ENCODE data around the gene COLEC12.

Gene COLEC12

DNA sequence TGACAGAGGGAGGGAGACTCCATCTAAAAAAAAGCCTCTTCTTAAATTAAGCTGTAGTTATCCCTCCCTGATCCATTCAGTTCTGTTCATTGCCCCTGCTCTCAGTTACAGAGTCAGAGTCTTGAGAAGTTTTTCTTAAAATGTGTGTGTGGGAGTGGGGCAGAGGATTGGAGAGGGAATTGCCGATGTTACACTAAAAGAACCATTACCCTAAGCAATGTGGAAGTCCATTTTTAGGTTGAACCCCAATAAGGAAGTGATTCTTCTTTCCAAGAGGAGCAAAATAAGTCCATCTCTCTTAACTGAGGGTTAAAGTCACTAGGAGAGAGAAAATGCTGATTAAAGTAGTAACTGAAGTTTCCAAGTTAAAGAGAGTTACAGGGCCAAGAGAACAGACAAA is 211.5 kb downstream of the COLEC12 start:
- no peak for DNase-seq (ENCODE audit: low read depth in 2 of 2)

DNA sequence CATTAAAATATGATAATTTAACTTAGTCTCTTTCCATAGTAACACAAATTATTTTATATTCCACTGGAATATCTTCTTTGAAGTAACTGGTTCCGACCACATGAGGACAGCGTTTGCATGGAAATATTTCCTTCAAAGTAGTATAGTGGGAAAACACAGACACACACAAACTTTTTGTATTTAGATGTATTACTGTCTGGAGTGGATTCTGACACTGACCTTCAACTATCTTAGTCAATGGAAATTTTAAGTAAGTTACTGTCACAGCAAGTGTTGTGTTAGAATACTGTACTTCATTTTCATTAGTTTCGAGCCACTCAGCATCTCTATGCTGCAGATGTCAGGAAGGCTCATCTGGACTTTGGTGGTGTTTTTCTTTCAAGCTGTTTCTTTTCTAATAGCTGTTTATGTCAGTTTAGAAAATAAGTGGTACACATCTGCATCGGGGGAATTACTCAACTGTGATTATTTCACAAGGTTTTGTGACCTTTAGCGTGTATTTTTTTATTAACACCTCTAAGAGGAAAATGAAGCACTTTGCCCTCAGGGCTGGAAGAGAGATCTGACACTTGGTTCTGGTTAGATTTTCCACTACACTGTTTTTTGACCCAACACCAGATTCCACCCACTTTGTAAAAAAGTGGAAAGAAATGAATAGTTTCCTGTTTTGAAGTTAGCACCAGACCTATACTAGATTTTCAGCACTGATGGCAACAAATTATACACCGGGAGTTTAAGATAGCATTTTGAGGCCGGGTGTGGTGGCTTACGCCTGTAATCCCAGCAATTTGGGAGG is 213.8 kb downstream of the COLEC12 start:
- no peak for DNase-seq (ENCODE audit: low read depth in 2 of 2)

DNA sequence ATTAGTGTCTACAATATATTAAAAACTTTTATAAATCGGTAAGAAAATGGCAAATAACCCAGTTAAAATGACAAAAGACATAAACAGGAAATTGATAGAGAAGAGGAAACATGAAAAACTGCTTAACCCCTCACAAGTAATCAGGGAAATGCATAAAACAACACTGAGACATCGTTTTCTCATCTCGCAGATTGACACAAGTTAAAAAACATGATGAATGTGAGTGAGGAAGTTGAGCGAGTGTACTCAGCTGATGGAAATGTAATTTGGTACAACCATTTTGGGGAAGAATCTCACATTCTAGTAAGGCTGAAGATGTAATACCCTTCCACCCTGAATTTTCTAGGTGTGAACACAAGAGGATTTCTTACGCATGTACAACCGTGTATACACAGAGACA is 214.7 kb downstream of the COLEC12 start:
- DNase-seq (ENCODE audit: low read depth in 2 of 2): no peak

DNA sequence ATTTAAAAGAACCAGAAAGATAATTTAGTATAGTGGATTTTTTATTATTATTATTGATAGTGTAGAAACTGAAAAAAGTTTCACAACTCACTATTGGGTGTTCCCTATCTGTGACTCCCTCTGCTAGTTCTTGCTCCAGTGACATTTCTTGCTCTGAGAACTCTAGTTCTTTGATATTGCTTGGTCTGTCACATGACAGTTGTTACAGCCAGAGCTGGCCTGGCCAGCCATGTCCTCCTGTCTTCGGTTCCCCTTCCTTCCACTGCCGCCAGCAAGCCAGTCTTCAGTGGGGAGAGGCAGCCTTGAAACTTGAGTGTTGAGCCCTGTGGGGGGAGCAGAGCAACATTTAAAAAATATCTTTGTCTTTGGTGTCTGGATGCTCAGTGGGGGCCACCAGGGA is 225.0 kb downstream of the COLEC12 start:
- no peak for DNase-seq (ENCODE audit: low read depth in 2 of 2)

DNA sequence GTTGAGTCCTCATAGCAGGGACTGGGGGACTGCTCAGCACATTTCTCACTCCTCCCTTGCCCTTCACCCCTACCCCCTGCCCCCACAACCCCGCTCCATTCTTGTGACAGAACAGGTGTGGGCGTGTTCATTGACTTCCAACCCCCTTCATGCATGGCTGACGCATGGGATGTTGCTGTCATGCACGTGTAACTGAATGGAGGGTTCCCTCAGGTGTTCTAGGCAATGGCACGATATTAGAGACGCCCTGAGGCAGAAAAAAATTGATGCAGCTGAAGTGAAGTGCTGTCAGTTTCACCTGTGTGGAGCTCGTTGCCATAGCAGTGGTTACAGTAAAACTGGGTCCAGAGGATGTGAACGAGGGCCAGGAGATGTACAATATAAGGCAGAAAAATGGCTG is 226.2 kb downstream of the COLEC12 start:
- DNase-seq (ENCODE audit: low read depth in 2 of 2): no peak

DNA sequence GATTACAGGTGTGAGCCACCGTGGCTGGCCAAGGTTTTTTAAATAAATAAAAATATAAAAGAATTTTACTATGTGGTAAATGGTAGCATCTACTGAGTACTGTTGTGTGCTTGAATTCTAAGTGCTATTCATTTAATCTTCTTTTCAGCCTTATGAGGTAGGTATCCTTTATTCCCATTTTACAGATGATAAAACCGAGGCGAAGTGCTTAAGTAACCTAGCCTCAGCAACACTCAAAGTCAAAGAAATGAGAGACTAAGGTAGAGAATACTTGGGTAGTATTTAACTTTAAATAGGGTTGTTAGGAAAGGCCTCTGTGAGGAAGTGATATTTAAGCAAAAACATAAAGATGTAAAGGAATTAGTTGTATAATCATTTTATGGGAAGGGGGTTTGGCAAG is 227.0 kb downstream of the COLEC12 start:
- no peak for DNase-seq (ENCODE audit: low read depth in 2 of 2)

DNA sequence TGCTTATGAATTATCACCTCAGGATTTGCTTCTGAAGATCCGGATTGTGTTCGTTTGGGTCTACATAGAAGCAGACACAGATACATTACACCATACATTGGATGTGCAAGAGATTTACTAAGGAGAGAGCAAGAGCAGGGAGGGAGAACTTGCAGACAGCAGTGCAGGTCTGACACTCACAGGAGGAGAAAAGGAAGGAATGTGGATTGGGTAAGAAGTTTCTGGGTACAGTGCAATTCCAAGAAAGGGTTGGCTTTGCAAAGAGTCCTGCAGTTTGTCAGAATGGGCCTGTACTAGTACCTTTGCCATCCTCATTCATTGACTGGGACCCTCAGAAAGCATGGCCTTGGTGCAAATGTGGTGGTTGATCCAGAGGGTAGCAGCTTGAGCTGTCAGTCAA is 227.9 kb downstream of the COLEC12 start:
- no peak for DNase-seq (ENCODE audit: low read depth in 2 of 2)

DNA sequence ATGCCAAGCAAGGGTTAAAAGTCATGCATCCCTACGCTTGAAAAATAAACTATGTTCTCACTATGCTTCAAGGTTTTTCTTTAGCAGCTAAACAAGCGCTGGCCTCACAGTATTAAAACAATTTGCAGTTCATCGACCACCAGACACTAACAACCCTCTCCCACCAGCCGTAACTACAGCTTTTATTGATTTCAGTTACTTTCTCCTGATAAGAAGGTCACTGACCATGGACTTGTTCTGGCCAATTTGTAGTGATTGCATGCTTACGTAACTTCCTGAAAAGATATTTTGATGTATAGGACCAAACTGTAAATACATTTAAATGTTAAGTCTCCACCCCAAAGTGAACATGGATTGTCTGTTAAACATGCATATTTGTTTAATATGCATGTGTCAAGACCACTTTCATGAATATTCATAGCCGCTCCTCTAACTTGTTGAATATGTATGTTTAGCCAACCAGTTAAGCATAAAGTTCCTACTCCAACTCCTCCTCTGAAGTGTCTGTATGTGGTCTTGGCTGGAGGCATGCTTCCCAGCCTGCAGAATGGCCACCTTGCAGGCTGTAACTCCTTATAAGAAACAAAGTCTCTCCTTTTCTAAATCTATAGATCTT is 230.9 kb downstream of the COLEC12 start:
- no peak for DNase-seq (ENCODE audit: low read depth in 2 of 2)

DNA sequence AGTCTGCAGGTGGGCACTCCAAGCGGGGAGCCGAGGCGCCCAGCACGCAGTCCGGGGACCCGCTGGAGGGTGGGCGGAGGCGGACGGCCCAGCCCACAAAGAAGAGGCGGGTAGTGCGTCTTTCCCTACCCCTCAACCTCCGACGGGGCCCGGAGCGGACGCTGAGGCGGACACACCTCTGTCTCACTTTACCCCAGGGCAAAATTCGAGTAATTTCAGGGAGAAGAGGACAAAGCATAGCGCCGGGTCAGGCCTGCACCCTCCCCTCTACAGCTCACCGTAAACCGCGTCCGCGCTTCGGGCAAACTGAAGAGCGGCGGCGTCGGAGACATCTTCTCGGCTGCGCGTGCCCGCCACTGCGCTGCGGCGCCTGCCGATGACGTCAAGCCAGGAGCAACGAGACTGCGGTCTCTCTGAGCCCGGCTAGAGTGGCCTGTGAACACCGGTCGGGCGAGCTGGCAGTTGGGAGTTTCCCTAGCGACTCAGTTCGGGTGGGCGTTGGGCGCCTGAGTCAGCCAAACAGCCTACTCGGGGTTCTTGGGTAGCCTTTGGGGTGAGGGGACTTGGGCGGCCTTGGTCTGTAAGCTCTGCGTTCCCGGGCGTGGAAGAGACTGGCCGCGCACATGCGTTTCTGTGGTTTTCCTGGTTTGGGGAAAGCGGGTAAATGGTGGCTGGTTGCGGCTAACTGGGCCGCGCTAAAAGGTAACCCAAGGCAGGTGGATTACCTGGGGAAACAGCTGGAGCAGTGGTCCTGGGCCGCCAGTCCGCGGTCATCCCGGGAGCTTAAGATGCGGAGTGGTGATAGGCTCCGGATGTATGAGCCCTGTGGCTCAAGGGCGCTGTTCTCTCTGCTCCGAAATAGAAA is 232.6 kb downstream of the COLEC12 start, which contains the start of gene THOC1:
THOC1 (minus strand) TSS at position 360 of the 865 bp plus-strand sequence; CDS start at position 332, 28 bp downstream.
- peak; percentile 88 to 92 for DNase-seq (ENCODE audit: low read depth in 2 of 2)

DNA sequence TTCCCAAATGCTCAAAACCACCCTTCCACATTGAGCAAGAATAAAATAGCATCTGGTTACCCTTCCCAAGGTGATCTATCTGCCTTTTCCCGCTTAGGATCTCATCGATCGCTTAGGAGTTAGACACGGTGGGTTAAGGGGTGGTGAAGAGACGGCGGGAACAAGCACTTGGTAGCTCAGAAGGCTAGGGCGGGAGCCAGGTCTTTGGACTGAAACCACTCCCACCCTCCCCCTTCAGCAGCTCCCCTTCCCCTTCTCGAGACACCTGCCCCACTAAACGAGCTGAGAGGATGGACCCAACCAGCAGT is 233.2 kb downstream of the COLEC12 start:
- no peak for DNase-seq (ENCODE audit: low read depth in 2 of 2)

Data from stimulated activated CD8-positive, alpha-beta memory T cell treated with anti-CD3 and anti-CD28 coated beads, Interleukin-7, amount 100 ng/mL, for 1 hour (primary cell).